ENCODE measurements around the gene OR4C12. TPM values are rescaled to one million over a fixed set of nuclear protein-coding genes. Genes with fewer than 3 reads are reported as not detected.
"Not testable (repeated sequence)": the region's sequence is repeated elsewhere in the genome, so short reads cannot be mapped to it uniquely, and the experiment has no call there.

OR4C12 gene
- total and polyA plus RNA-seq, 2 of the 8 experiments (the other 6 are each of a cell fraction or from before 2014, with no cell fraction given): not detected

DNA sequence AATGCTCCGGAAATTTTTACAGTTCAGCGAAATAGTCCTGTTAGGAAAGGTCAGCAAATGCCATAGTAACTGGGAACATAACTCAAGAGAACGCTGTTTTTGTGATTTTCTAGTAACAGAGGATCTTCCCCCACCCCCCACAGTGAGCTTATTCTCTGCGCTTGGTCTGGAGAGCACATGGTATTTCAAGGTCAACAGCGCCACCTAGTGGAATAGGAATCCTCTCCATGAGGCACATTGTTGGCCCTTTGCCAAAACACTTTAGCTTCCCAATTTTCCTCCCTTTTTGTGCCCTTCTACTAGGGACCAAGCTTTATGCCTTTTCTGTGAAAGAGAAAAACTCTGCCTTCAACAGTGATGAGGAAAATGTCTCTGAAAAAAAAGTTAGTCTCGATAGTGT lies 13.2 kb upstream of the OR4C12 start (continued):
- TF ChIP-seq SP2 (IDR thresholded peaks at IDR 0.05; ENCODE audit: low read length): no peak
- TF ChIP-seq SP1 (IDR thresholded peaks at IDR 0.05; ENCODE audit: low read depth, low read length): no peak
- no peak for TF ChIP-seq SUZ12 (IDR thresholded peaks at IDR 0.05; ENCODE audit: low read length)

- not testable (repeated sequence) for FAIRE-seq
These were observed 8.9 kb downstream of the OR4C12 start for GRCh38 chr11:49973439-49973838.

More at GRCh38 chr11:49973439-49973838, 8.9 kb downstream of the OR4C12 start:
- H2BK20ac ChIP-seq (ENCODE audit: low read length); H3K79me2 ChIP-seq (ENCODE audit: control insufficient read depth in 1 of 2, insufficient read depth in 2 of 2, low read length in 2 of 2); H2AFZ ChIP-seq (ENCODE audit: low read length); H2BK12ac ChIP-seq (ENCODE audit: low read depth, low read length); H3K4me2 ChIP-seq (ENCODE audit: insufficient read depth in 1 of 2, low read depth in 2 of 2, low read length in 2 of 2); H2BK5ac ChIP-seq (ENCODE audit: low read depth, low read length); H3K27ac ChIP-seq (ENCODE audit: low read depth, low read length); H3K4me1 ChIP-seq (replicated peaks in 1 of 4; ENCODE audit: control insufficient read depth in 3 of 4, insufficient read depth in 4 of 4, low read length in 3 of 4); H3K27me3 ChIP-seq (replicated peaks in 1 of 4; ENCODE audit: control insufficient read depth in 3 of 4, extremely low read depth in 1 of 4, insufficient read depth in 3 of 4, low read length in 3 of 4); H3K23me2 ChIP-seq (ENCODE audit: low read depth, low read length); H3K14ac ChIP-seq (ENCODE audit: insufficient read length); DNase-seq (ENCODE audit: low read depth in 1 of 2, low spot score in 2 of 2); H3K4ac ChIP-seq (replicated peaks; ENCODE audit: insufficient read length, low read depth, low read length); H3K79me1 ChIP-seq (ENCODE audit: low read depth, low read length); H4K8ac ChIP-seq (ENCODE audit: extremely low read depth, insufficient read depth, low read length); H3K9ac ChIP-seq (replicated peaks in 1 of 4; ENCODE audit: extremely low read depth in 1 of 4, low read depth in 3 of 4, low read length in 3 of 4); POLR2A ChIA-PET (ENCODE audit: partially characterized antibody); CTCF ChIA-PET (ENCODE audit: partially characterized antibody); H3K56ac ChIP-seq (replicated peaks; ENCODE audit: insufficient read length, low read depth, low read length); H2AK5ac ChIP-seq (ENCODE audit: low read depth, low read length); H3K36me3 ChIP-seq (ENCODE audit: control insufficient read depth in 2 of 4, insufficient read depth in 4 of 4, low read length in 3 of 4); H2BK120ac ChIP-seq (replicated peaks; ENCODE audit: low read depth, low read length); H3K18ac ChIP-seq (ENCODE audit: extremely low read depth, low read length); H3K4me3 ChIP-seq (ENCODE audit: extremely low read depth in 1 of 4, insufficient read depth in 2 of 4, low read depth in 3 of 4, low read length in 4 of 4); H4K91ac ChIP-seq (replicated peaks; ENCODE audit: insufficient read length, low read length); H4K5ac ChIP-seq (ENCODE audit: insufficient read length, low read depth, low read length); H4K20me1 ChIP-seq (replicated peaks in 1 of 2; ENCODE audit: control insufficient read depth in 1 of 2, insufficient read depth in 2 of 2, low read length in 2 of 2); H3K23ac ChIP-seq (ENCODE audit: insufficient read length); H2BK15ac ChIP-seq (ENCODE audit: low read length): not testable (repeated sequence)
- 86% methylated on average over 4 of the region's 4 CpGs; no CpG with 5 or more reads in 1 of the 2 experiments for WGBS, 2 experiments (ENCODE audit: extremely low coverage in 1 of 2, insufficient coverage in 1 of 2, insufficient read length in 1 of 2, insufficient replicate concordance in 2 of 2, low coverage in 1 of 2, low lambda C conversion rate in 2 of 2, missing lambda C conversion rate in 1 of 2)
- peaks cover 15 to 26% of the 10 kb centered on the region in 2 experiments for H3K9me3 ChIP-seq (ENCODE audit: insufficient read depth in 2 of 2, low read depth in 1 of 2, low read length in 1 of 2)
